ENCODE results near the gene PCDH9. TPM values are rescaled to one million over a fixed set of nuclear protein-coding genes. Genes with fewer than 3 reads are reported as not detected.

Gene PCDH9
- total and polyA plus RNA-seq, 2 of the 13 experiments (the other 11 are each of a cell fraction or from before 2014, with no cell fraction given) = 0.09 TPM; not detected in 1

- no peak for TF ChIP-seq ZBTB34 (CRISPR knock-in tag; IDR thresholded peaks at IDR 0.05)
- TF ChIP-seq TAF15 (IDR thresholded peaks at IDR 0.05; ENCODE audit: low read depth, low read length, poor library complexity, severe bottlenecking) = no peak
- TF ChIP-seq GRHL1 (CRISPR knock-in tag; conservative IDR thresholded peaks at IDR 0.05) = no peak
- TF ChIP-seq THRA (CRISPR knock-in tag; IDR thresholded peaks at IDR 0.05; ENCODE audit: borderline replicate concordance) = no peak
- TF ChIP-seq KDM4B (CRISPR knock-in tag; IDR thresholded peaks at IDR 0.05) = no peak
- no peak for TF ChIP-seq THAP8 (CRISPR knock-in tag; IDR thresholded peaks at IDR 0.05; ENCODE audit: borderline replicate concordance)
Measured at GRCh38 chr13:67083519-67083918, 146.6 kb downstream of the PCDH9 start (continued).

- Histone ChIP-seq H3K9ac (ENCODE audit: insufficient read depth, low read depth, low read length) (no peak overlapping the region), H3K79me2 (ENCODE audit: insufficient read depth, low read length) (no peaks in the 10 kb centered on the region), H3K9me3 (ENCODE audit: low read length) (no peaks in the 10 kb centered on the region), H3K4me1 (ENCODE audit: insufficient read depth, low read length) (no peaks in the 10 kb centered on the region), H3K27ac (ENCODE audit: extremely low read length, insufficient read depth, low read length) (no peak overlapping the region), H3K4me2 (ENCODE audit: low read depth, low read length) (no peak overlapping the region), H3K4me3 (replicated peaks in 1 of 3; ENCODE audit: insufficient read depth in 1 of 3, low read depth in 2 of 3, low read length in 3 of 3) (no peak overlapping the region), H2AFZ (ENCODE audit: low read length) (no peak overlapping the region), H4K20me1 (ENCODE audit: insufficient read depth, low read length) (no peaks in the 10 kb centered on the region), H3K36me3 (replicated peaks in 1 of 2; ENCODE audit: control insufficient read depth in 1 of 2, insufficient read depth in 2 of 2, low read length in 2 of 2) (no peaks in the 10 kb centered on the region), H3K27me3 (ENCODE audit: control insufficient read depth in 1 of 2, insufficient read depth in 2 of 2, low read length in 2 of 2) (no peaks in the 10 kb centered on the region)
- FAIRE-seq = no peak
- ChIA-PET POLR2A (no interaction called here), CTCF (ENCODE audit: low intra/inter-chr PET ratio, low total read pairs) (no interaction called here)
- no peak for DNase-seq (ENCODE audit: low spot score)
- intact Hi-C loops (cut with micrococcal nuclease; ENCODE audit: unreplicated experiment) (no loop called here), in situ Hi-C loops (cut with HindIII; ENCODE audit: extremely low pct_ligation_motif_present, low pct_unique_long_range_greater_than_20kb) (no loop called here)
- no peak for ATAC-seq
- BruUV-seq (replicated peaks) = no TSS peak
- 41% methylated on average over 2 of the region's 2 CpGs for WGBS (ENCODE audit: low lambda C conversion rate)
- no peak for TF ChIP-seq THYN1 (CRISPR knock-in tag; IDR thresholded peaks at IDR 0.05; ENCODE audit: borderline replicate concordance, low read depth)
- TF ChIP-seq ARID5B (CRISPR knock-in tag; IDR thresholded peaks at IDR 0.05) = no peak
- no peak for TF ChIP-seq PPARG (CRISPR knock-in tag; conservative IDR thresholded peaks at IDR 0.05)
- no peak for TF ChIP-seq ZKSCAN5 (CRISPR knock-in tag; IDR thresholded peaks at IDR 0.05)
- TF ChIP-seq PAX8 (CRISPR knock-in tag; IDR thresholded peaks at IDR 0.05; ENCODE audit: borderline replicate concordance) = no peak
- TF ChIP-seq IRF9 (CRISPR knock-in tag; IDR thresholded peaks at IDR 0.05; ENCODE audit: borderline replicate concordance) = no peak
Measured at GRCh38 chr13:67080351-67080750, 149.8 kb downstream of the PCDH9 start.
